Measurements from ENCODE around the gene NUCKS1.
A peak's percentile ranks its signal among the peaks of the same experiment; 100 is the strongest.
"Not testable (repeated sequence)": the region's sequence is repeated elsewhere in the genome, so short reads cannot be mapped to it uniquely, and the experiment has no call there.

Gene NUCKS1

DNA sequence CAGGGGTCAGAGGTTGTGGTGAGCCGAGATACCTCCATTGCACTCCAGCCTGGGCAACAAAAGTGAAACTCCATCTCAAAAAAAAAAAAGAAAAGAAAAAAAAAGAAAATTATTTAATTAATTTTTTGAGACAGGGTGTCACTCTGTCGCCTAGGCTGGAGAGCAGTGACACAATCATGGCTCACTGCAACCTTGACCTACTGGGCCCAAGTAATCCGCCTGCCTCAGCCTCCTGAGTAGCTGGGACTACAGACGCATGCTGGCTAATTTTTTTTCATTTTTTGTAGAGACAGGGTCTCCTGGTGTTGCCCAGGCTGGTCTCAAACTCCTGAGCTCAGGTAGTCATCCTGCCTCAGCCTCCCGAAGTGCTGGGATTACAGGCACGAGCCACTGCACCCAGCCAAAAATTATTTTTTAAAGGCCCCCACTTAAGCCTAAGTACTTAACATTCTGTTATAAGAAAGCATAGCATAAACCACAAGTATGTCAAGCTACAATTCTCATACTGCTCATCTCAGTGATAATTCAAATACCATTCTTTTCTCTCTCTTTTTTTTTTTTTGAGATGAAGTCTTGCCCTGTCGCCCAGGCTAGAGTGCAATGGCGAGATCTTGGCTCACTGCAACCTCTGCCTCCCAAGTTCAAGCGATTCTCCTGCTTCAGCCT is 19.9 kb downstream of the NUCKS1 start:
- DNase-seq (ENCODE audit: low read depth) = no peak

DNA sequence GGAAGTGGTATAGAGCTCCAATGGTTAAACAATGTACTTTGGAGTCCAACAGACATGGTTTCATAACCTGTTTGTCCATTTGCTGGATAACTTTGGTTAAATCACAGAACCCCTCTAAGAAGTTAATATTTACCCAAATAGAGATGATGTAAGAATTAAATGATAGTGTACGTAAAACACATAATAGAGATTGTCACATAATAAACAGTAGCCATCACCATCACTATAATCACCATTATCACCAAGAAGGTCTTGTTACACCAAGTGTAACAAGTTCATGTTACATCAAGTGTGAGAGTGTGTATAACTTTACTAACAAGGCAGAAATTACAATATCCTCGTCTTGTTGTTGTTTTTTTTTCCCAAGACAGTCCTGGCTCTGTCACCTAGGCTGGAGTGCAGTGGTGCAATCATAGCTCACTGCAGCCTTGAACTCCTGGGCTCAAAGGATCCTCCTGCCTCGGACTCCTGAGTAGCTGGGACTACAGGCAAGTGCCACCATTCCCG is 23.3 kb downstream of the NUCKS1 start:
- DNase-seq (ENCODE audit: low read depth) = no peak

DNA sequence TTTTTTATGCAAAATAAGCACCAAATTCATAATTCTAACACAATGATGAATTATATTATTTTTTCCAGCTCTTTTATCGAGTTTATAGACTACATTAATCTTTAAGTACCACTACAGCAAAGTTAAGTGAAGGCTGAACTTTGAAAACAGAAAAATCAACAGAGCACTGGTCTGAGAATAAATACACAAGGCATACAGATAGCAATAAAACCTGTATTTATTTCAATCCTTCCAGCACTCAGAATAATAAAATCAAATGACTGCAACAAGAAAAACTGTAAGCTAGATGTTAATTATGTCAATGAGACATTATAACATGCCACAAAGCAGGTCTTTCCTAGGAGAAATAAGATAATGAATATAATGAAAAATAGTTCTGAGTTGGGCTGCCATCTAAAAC is 24.5 kb downstream of the NUCKS1 start:
- no peak for DNase-seq (ENCODE audit: low read depth)

DNA sequence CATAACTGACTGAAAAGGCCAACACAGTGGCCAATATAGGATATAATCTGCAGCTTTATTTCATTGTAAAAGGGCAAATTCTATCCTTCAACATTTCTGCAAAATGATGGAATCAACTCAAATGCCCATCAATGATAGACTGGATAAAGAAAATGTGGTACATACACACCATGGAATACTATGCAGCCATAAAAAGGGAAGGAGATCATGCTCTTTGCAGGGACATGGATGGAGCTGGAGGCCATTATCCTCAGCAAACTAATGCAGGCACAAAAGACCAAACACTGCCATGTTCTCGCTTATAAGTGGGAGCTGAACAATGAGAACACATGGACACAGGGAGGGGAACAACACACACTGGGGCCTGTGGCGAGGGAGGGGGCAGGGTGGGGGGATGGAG is 29.2 kb downstream of the NUCKS1 start:
- DNase-seq (ENCODE audit: low read depth) = not testable (repeated sequence)

DNA sequence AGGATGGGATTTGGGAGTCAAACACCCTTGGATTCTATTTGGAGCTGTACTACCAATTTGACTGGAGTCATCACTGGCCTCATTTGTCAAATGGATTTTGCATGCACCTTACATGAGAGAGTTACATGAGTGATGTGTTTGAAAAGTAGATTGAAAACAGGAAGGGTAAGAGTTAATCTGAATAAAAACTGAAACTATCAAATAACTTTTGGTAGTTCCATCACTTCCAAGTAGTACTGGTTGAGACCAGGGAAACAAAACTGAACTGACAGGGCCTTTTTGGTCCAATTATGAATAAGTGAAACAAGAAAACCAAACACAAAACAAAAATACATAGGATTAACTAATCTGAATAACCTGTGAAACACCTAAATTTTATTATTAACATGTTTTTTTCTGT is 30.2 kb downstream of the NUCKS1 start:
- DNase-seq (ENCODE audit: low read depth) = no peak

DNA sequence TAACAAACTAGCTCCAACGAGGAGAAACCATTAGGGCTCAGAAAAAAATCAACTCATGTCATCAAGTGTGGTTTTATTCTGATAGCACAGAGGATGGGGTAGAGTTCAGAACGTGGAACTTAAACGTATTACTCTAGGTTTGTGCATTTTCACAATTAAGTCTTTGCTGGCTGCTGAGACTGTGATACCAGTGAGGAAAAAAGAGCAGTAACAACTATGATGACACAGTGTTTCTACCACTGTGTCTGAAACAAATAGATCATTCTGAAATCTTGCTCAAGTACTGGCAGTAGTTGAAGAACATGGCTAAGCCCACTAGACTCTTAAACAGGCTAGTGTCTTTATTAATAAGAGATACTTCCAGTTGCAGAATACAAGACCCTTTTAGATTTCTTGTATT is 31.0 kb downstream of the NUCKS1 start:
- DNase-seq (ENCODE audit: low read depth) = no peak

DNA sequence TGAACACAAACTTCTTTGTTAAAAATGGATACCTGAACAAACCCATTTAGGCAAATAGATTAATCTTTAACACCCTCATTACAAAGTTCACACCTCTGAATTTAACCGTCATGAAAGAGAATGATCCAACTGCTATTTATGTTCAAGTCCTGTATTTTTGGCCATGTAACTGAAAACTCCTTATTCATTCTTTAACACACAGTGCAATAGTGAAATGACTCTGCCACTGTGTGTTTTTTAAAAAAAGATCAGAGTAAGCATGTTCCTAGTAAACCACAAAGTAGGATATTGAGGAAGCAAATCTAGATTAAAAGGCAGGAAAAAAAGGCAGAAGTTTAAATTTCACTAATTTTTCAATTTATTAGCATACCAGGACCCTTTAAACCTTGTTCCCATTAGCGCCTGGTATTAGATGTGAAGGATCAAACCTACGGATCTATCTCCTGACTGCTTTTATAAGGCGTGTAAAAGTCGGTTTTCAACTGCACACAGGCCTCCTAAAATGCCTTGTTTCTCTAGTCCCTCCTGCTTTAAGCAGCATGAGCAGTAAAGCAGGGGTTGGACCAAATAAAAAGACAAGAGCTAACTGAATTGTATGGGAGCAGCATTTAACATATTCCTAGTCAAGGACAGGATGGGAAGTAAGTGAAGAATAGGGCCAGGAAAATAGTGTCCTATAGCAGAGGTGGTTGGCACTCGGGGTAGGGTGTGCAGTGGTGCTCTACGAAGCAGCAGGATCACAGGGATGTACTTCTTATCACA is 33.4 kb downstream of the NUCKS1 start:
- DNase-seq (ENCODE audit: low read depth) = no peak

DNA sequence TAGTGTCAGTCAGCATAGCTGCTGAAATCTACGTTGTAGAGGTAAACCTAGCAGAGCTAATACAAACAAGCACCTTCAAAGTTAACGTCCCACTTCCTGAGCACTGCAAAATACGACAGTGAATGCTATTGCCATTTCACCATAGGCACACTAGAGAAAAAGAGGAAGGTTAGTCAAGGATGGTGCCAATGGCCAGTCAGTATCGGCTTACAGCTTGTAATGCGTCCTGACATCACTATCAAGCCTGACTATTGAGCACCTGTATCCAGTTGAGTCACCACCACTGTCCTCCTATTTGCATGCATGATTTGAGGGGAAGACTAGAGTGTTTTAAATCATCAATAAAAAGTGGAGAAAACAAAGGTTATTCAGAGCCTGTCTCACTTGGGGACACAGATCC is 34.4 kb downstream of the NUCKS1 start:
- DNase-seq (ENCODE audit: low read depth) = no peak

DNA sequence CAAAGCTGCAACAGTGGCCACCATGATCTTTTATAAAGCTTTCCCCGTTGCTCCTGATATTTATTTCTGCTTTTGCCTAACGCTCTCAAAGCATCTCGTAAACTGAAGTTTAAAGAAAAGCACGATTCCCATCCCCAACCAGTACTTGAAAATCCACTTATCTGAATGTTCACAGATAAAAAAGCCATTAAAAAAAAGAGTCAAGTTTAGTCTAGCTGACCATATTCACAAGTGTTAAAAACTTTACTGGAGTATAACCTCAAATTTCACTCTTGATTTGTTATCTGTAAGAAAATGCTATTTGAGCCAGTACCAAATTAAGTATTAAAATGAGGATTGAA is 35.1 kb downstream of the NUCKS1 start:
- DNase-seq (ENCODE audit: low read depth) = no peak

DNA sequence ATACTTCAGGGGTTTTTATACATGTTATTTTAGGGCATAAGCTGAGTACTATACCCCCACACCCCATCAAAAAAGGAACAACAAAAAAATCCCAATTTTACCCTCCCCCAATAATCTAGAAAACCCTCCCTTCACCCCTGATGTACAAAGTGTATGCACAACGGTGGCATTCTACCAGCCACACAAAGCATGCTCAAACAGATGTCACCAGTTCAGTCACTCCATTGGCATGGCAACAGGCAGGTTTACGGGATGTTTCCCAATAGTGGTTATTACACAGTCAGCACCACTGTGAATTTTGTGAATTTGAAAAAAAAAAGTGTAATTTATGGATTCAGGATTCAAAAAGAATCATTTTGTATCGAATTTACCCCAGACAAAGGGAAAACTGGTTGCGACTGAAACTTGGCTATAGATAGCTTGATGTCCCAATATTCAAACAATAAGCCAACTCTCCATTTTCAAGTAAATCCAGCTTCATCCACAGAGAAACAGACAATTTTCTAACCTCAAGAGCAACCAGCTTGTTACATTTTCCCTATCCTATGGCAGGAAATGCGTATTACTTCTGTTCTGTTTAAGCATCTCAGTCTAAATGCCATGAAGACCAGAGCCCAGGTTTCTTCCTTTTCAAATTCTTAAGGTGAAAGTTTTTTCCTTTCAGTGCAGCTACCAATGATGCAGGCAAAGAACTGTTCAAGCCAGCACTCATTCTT is 35.6 kb downstream of the NUCKS1 start:
- peak; percentile 23 for DNase-seq (ENCODE audit: low read depth)

DNA sequence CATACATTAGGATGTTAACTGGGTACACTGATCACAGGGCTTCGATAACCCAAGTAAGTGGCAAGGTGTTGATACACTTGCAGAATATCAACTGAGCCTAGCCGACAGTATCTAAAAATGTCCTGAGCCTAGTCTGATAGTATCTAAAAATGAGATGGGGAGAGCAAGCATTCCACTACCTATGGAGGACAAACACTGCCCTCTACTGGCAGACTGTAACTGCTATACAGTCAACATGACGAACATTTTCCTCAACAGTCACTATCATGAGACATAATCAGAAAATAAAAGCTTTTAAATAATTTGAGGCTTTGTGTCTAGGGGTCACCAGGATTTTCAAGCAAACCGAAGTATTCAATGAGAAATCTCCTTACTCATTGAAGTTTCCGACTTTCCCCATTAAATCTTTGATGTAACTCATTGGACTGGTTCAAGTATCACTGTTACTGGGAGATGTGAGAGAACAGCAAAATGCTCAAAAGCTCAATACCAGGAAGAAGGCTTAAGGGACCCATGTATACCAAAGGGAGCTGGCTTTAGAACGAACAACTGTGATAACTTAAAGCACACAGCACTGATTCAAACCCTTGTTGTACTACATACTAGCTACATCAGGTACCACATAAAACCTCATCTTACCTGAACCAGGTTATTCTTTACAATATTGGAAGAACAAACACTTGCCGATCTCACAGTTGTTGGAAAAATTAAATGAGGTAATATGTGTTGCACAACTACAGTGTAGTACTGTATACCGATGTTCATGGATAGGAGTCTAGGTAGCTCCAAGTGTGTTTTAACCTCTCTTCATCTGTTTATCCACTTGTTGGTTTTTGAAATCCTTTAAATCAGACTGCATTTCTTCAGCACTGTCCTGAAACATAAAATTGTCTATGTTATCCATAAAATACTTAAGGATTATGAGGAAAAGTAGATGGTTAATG is 38.6 kb downstream of the NUCKS1 start:
- DNase-seq (ENCODE audit: low read depth) = peak; percentile 87

DNA sequence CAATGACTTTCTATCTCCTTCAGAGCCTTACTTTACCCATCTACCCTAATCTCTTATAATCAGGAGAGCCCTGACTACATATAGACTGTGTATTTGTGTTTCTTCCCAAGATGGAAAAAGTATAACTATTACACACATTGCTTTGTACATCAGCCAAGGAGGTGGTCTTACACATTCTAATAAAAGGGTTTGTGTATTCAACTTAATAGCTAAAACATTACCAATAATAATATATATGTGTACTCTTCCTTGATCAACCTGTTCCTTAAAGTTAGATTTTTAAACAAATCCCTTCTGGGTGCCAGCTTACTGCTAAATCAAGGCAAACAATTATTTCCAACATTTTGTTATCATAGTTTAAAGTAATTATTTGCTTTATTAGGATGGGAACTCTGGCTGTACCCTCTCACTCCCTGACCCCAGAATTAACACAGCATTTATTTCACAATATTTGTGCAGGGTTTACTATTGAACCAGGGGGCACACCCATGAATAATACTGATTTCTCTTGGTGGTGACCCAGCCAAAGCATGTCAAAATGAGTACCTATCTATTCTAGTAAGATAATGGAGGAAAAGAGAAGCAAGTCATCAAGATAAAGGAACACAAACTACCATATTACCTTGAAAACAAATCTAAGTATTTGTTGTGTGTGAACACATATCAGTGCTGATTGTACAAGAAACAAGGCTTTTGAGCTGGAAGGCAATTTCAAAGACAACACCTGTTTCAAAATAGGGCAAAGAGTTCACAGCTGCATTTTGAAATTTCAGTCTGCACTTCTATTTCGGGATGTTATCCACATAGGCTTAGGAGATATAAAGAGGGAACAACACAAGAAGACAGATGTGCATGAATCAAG is 39.5 kb downstream of the NUCKS1 start:
- DNase-seq (ENCODE audit: low read depth) = no peak

DNA sequence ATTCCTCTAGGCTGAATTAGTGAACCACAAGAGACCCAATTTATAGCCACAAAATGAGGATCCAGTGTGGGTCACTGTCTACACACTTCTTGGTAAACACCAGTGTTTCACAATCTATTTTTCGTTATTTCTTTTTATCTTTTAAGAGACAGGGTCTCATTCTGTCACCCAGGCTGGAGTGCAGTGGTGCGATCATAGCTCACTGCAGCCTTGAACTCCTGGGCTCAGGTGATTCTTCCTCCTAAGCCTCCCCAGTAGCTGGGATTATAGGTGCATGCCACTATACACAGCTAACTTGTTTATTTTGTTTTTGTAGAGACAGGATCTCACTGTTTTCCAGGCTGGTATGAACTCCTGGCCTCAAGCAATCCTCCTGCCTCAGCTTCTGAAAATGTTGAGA is 40.3 kb downstream of the NUCKS1 start:
- DNase-seq (ENCODE audit: low read depth) = no peak

DNA sequence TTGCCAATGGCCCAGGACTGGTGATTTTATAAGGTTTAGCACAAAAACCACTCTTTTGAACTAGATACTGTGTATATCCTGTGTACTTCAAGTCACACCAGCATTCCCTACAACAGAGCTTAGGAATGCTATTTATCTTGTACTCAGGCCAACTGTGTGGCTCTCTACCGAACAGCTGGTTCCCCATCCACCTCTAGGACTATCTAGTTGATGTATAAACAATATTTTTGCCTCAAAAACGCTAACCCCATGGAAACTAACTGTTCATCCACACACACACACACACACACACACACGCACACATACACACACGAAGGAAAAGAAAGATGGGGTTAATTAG is 41.0 kb downstream of the NUCKS1 start:
- no peak for DNase-seq (ENCODE audit: low read depth)

DNA sequence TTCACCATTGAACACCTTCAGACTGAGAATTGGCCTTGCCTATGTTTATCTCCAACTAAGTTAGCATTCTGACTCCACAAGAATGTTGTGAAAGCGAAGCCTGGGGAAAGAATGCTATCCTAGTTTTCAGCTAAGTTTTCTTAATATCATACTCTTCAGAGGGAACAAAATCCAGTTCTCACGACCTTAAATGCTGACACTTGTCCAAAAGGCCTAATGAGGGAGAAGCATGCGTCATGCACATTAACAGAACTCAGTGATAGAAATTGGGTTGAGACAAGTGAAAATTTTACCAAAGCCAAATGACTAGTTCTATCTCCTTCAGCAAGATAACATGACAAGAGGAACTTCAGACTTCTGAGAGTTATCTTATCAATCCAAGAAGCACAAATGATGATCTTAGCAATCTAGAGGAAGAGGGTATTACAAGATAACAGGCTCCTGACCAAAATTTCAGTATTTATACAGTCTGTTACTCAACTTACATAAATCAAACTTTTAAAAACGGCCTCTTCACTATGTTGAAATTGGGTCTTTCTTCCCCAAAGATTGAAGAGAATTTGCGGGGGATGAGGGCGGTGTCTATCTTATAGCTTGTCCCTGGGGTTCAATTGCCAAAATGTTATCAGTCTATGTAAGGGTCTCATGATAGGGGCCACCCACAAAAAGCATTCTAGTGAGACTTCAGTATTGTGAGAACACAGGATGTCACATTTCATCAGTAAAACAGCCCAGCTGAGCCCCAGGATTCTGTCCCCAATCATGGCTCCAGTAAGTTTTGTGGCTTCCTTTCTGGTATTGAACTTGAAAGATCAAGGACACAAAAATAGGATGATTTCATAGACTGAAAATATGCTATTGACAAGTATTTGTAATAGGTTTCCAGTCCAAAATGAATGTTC is 43.1 kb downstream of the NUCKS1 start:
- no peak for DNase-seq (ENCODE audit: low read depth)

DNA sequence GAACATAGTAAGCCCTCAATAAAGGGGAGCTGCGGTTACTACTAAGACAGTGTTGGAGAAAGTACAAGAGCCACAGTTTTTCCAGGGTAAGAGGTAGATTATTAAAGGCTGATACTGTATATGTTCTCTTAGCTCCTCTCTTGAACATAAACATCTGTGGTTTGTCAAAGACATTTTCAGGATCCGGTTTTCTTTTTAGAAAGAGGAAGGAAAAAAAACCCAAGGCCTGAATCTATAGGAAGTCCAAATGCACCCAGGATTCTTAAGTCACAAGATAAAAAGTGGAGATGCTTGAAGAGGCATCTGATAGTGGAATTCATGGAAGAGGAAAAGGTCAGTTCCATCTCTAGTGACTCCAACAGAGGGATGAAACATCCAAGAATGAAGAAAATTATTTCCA is 45.1 kb downstream of the NUCKS1 start:
- DNase-seq (ENCODE audit: low read depth) = no peak

DNA sequence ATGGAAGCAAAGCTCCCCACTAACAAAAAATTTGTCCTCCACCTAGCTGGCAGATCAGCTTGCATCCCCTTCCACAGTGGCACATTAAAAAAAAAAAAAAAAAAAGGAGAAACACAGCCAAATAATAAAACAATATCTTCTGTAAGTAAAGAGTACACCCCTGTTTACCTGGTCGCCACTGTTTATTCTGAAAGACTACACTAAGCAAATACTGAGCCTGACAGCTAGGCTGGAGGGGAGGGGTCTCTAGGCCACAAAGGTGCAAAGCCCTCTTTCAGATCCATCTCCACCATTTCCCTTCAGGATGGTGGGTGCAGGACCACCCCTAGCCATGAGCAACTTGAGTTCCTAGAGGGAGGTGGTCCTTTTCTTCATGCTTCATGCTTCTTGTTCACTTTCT is 46.9 kb downstream of the NUCKS1 start:
- DNase-seq (ENCODE audit: low read depth) = no peak

DNA sequence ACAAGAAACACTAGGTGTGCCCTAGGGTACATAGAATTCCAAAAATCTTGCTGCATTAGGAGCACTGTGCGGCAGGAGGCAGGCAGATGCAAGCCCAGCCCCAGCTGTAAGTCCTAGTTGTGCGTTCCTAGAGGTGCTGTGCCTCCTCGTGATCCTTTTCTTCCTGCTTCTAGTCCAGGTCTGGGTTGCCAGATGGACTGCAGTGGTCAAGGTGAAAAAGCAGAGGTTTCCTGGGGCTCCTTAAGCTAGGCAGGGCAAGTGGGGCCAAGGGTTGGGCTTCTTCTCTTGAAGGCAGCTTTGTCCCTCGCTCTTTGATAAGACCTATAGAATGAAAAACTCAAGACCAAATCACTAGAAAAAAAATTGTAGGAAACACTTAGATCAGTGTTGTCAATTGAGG is 48.1 kb downstream of the NUCKS1 start:
- no peak for DNase-seq (ENCODE audit: low read depth)

DNA sequence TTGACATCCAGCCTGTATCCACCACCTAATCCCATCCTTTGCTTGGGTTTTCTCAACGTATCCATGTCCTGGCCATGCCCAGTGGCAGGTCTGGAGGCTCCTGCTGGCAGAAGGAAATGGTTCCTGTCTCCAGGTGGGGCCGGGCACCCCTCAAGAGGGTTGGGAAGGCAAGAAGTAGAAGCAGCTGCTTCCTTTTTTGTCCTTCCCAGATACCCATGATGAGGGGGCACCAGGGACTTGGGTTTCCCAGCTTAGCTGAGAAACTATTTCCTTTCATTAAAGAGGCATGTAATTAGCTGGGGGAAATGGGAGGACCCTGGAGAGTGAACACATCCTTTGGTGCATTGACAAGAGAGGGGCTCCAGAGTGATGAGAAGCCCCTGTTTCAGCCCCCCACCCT is 48.6 kb downstream of the NUCKS1 start:
- no peak for DNase-seq (ENCODE audit: low read depth)

DNA sequence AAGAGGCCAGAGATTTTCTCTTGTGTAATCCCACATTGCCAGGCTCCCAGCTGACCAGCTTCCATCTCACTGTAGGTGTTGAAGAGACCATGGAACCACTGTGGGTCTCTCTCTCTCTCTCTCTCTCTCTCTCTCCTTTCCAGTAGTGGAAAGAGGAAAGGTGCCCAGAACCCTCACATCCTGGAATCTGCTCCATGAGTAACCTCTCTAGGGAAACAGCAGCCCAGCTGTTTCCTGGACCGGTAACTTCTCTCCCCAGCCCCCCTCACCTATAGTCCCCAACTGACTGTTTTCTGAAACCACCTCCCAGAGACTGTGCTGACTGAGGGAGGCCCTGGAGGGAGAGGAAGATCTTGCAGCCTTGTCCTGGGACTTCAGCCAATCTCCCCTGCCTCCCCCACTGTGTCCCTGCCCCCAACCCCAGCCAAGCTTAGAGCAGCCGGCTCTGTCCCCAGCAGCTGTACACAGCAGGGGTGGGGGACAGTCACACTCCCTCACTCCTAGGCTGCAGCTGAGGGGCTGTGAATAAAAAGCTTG is 49.0 kb downstream of the NUCKS1 start:
- DNase-seq (ENCODE audit: low read depth) = no peak

Data from ELR (cell line).